GM19324 (cell line): ENCODE data around the gene THSD7A.

ENCODE experiments used
- ATAC-seq: cut with Tn5 transposase; IDR thresholded peaks from one replicate; pipeline ENCODE4 v1.9.1; 2021; ENCODE audit warnings: mild to moderate bottlenecking, moderate library complexity; ENCODE audit not compliant: unreplicated experiment, low FRiP score

The THSD7A gene

DNA sequence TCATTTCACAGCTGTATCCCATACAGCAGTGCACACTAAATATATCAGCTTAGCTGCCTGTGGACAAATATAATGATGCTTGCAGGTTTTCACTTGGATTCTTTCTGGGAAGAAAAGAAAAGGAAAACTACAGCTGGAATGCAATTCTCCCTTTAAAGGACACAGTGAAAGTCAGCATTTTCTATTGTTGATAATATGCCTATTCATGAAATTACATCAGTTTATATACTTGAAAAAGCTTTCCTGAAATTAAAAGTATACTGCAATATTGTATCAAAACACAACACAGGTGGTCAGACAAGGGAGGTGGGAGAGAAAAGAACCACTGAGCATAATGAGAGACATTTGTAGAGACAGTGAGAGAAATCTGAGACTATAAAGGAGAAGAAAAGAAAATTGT is 20.3 kb downstream of the THSD7A start:
- ATAC-seq = no peak

- ATAC-seq = no peak
Measured at GRCh38 chr7:11810043-11810625, 21.9 kb downstream of the THSD7A start.

DNA sequence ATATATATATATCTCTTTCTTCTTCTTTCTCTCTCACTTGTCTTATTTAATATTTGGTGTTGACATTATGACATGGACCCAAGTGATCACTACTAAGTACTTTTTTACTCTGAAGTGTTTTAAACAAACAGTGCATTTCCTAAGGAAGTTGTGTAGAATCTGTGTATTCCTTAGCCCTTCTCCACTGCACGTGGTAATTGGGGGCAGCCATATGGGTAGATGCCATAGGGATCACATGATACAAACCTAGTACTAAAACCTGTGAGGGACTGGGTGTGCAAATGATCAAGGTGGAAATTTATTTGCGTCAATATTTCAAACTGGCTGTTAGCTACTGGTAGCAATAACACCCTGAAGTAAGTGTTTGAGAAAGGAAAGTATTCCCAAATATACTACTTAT is 25.0 kb downstream of the THSD7A start:
- no peak for ATAC-seq

DNA sequence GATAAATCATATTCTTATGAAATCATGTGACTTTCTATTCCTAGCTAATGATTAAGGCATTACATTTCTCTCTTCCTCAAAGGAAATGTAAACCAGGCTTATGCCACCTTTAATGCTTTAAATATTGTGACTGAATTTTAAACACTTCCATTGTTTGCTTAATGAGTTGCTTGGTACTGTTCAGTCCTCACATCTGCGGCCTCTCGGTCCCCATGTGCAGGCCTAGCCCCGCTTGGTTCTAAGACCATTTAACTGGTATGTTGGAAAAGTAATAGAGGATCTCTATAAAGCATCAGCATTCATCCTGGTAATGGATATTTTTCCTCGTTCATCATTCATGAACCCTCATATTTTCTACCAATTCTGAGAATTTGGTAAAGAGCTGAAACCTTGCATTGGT is 27.4 kb downstream of the THSD7A start:
- ATAC-seq = no peak

DNA sequence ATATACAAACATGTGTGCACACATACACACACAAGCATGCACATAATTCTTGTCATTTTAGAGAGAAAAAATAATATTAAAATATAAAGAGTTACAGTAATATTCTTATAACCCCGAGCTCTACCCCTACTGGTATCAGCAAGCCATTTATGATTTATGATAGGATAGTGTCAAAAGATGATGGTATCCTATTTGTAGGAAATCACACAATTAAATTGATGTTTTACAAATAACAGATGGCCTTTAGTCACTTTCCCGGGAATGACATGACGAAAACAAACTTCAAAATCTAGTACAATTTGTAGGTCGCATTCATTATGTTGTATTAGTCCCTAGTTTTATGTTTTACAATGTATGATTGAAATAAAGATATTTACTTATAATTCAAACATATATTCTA is 36.8 kb downstream of the THSD7A start:
- no peak for ATAC-seq

GRCh38 chr7:11792166-11792565 is 39.8 kb downstream of the THSD7A start:
- no peak for ATAC-seq

DNA sequence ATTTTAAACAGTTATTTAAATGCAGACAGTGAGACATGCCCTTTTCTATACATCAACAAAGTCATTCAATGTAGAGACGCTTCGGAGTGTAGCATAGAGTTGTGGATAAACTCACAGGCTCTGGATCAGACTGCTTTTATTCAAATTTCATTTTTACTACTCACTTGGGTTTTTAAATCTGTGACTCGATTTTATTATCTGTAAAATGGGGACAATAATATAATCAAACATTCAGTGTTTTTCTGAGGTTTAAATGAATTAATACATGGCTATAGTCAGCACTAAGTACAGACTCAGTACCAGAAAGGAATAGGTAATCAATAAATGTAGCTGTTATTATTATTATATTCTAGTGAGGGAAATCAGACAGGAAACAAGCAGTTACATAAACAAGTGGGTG is 43.4 kb downstream of the THSD7A start:
- no peak for ATAC-seq

DNA sequence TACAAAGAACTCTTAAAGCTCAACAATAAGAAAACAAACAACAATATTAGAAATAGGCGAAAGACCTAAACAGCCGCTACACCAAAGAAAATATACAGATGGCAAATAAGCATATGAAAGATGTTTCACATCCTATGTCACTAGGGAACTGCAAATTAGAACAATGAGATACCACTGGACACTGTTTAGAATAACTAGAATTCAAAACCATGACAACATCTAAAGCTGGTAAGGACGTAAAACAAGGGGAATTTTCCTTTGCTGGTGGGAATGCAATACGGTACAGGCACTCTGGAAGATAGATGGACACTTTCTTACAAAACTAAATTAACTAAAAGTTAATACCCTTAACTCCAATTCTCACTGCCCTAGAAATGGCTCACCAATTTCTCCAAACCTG is 44.5 kb downstream of the THSD7A start:
- no peak for ATAC-seq

- no peak for ATAC-seq
Measured at GRCh38 chr7:11786186-11786585, 45.8 kb downstream of the THSD7A start.

GRCh38 chr7:11784769-11785536 is 47.0 kb downstream of the THSD7A start:
- no peak for ATAC-seq

GRCh38 chr7:11779864-11780674 is 51.9 kb downstream of the THSD7A start:
- ATAC-seq = no peak

DNA sequence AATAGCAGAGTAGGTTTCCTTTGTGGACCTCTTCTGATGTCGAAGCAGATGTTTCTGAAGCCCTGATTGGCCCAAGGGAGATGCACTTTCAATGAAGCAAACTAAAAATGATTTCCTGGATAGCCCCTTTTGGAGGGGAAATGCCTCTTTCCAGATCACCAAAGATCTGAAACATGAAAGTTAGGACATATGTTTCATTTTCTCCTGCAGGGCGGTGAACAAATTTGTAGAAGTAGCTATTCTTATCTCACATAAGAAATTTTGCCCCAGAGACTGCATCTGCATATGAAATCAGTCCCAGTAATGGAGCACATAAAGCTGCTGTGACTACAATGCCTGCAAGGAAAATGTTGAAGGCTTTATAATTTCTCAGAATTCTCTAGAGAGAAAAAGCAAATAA is 56.0 kb downstream of the THSD7A start:
- ATAC-seq = no peak

DNA sequence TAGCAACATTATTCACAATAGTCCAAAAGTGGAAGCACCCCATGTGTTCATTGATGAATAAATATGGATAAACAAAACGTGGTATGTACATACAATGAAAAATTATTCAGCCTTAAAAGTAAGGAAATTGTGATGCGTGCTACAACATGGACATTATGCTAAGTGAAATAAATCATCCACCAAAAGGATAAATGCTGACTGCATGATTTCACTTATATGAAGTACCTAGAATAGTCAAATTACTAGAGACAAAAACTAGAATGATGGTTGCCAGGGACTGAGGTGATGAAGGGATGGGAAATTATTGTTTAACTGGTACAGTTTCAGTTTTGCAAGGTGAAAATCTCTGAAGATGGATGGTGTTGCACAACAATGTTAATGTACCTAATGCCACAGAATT is 56.6 kb downstream of the THSD7A start:
- no peak for ATAC-seq

DNA sequence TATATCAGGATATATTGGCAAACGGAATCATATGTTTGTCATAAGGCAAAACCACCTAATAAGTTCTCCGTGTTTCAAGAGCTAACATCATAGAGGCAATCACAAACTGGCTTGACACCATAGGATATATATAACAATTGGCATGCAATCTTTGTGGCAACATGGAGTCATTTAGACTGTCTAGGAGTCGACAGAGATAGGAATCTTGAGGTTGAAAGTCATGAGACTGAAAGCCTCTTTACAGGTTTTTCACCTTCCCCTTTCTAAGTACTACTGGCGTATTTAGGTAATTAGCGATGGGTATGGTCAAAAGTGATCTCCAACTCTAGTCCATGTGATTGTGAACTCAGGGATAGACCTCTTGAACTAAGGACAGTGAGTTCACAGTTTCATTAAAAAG is 63.7 kb downstream of the THSD7A start:
- no peak for ATAC-seq

DNA sequence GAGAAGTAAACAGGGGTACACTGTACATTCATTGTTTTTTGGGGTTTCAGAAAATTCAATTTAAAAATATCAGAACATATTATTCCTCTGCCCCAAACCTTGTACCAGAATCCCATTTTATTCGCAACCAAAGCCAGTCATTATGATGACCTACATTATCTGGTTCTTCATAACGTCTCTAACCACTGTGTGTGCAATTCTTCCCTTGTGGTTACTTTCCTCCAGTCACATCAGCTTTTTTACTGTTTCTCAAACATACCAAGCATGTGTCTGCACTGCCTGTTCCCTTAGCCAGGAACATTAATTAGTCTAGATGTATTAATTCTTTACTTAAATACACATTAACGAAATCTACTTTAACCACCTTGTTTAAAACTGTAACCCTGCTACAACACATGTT is 64.8 kb downstream of the THSD7A start:
- ATAC-seq = no peak

DNA sequence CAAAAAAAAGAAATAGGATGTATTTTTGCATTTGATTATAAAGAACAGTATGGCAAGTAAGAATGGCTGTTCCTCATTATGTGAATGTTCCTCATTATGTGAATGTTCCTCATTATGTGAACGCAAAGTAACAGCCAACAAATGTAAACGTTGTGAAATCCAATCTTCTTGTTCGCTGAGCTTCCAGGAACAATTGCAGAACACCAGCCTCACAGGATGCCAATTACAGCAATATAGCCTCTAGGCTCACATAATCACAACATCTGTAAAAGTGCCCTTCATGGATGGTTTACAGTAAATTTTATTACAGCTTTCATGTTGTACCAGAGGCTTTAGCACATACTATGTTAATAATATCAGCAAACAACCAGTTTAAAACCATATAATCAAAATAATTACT is 71.6 kb downstream of the THSD7A start:
- ATAC-seq = no peak

- ATAC-seq = no peak
Measured at GRCh38 chr7:11758627-11759111, 73.3 kb downstream of the THSD7A start.

- no peak for ATAC-seq
Measured at GRCh38 chr7:11757153-11757552, 74.8 kb downstream of the THSD7A start.

- no peak for ATAC-seq
Measured at GRCh38 chr7:11754933-11755332, 77.1 kb downstream of the THSD7A start.

- ATAC-seq = no peak
Measured at GRCh38 chr7:11754123-11754522, 77.9 kb downstream of the THSD7A start.

GRCh38 chr7:11753433-11753832 is 78.6 kb downstream of the THSD7A start:
- ATAC-seq = no peak
